ENCODE data around the gene HS1BP3.

The HS1BP3 gene

DNA sequence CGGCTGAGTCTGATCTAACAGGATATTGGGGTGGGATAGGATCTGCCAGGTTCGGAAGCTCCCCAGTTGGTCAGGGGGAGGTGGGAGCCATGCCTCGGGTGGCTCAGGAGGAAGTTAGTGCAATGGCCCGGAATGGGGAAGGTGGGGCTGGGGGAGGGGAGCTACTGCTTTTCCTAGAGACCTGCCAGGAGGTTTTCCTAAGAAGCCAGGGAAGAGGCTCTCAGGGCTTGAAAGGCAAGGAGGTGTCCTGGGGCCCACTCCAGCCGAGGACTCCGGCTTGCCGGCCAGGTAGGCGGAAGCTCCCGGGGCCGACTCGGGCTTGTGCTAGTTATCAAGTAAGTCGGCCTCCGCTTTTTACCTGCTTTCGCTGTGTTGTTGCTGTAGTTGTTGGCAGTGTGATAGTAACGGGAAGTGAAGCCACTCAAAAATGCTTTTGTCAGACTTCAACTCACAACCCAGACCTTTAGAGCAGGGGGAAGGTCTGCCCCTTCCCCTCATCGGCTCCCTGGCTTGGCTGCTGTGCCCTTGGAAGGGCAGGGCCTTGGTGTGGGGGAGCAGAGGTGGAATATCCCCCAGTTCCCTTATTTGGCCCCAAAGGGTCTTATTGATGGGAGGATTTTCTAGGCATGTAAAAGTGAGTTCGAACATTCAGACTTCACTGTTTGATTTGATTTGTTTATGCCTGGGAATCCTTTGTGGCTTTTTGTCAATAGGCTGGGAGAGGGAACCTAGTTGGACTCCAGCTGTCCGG lies 21.5 kb upstream of the HS1BP3 start:
- Histone ChIP-seq H3K4me3 (ENCODE audit: low read length) (no peak overlapping the region), H3K4me1 (ENCODE audit: control insufficient read depth, insufficient read depth, low read length) (peaks cover 19% of the 10 kb centered on the region), H3K27me3 (ENCODE audit: control insufficient read depth, insufficient read depth, low read length) (peaks cover 77% of the 10 kb centered on the region)

DNA sequence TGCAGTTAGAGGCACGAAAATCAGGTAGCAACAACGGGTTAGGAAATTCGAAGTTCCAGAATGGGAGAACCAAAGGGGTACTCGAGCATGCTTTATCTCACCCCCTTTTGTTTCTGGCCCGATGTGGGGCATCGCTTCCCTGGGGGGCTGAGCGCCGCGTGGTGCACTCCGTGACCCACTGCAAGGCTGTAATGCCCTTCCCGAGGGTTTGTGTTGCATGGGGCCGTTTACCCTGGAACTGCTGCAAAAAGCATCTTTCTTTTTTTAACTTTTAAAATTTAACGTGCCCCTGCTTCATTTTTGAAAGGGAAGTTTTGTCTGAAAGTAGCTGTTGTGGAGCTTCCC lies 20.8 kb upstream of the HS1BP3 start:
- Histone ChIP-seq H3K27me3 (ENCODE audit: control insufficient read depth, insufficient read depth, low read length) (peaks cover 79% of the 10 kb centered on the region), H3K4me3 (ENCODE audit: low read length) (no peak overlapping the region), H3K4me1 (ENCODE audit: control insufficient read depth, insufficient read depth, low read length) (peaks cover 21% of the 10 kb centered on the region), H3K9me3 (ENCODE audit: control insufficient read depth, low read length) (no peaks in the 10 kb centered on the region), H3K9ac (ENCODE audit: low read length) (no peak overlapping the region), H3K36me3 (ENCODE audit: control insufficient read depth, insufficient read depth, low read length) (no peaks in the 10 kb centered on the region)

More for the DNA sequence above, 21.5 kb upstream of the HS1BP3 start:
- H3K9me3 ChIP-seq (ENCODE audit: control insufficient read depth, low read length), result no peaks in the 10 kb centered on the region
- no peak overlapping the region for H3K9ac ChIP-seq (ENCODE audit: low read length)
- H3K36me3 ChIP-seq (ENCODE audit: control insufficient read depth, insufficient read depth, low read length), result no peaks in the 10 kb centered on the region

DNA sequence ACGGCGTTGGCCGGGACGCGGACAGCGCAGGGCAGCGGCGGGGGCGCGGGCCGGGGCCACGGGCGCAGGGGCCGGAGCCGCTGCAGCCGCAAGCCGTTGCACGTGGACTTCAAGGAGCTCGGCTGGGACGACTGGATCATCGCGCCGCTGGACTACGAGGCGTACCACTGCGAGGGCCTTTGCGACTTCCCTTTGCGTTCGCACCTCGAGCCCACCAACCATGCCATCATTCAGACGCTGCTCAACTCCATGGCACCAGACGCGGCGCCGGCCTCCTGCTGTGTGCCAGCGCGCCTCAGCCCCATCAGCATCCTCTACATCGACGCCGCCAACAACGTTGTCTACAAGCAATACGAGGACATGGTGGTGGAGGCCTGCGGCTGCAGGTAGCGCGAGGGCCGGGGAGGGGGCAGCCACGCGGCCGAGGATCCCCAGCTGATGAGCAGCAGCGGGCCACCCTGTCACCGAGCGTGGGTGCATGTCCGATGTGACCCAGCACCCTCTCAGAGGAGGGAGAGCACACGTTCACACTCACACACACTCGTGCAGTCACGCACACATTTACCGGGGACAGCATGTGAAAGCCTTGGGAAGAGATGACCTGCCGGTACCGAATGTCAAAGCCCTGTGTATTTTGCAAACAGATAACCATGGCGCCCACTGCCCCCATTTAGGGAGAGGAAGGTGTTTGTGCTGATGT lies 20.3 kb upstream of the HS1BP3 start:
- Histone ChIP-seq H3K4me3 (ENCODE audit: low read length) (no peak overlapping the region), H3K36me3 (ENCODE audit: control insufficient read depth, insufficient read depth, low read length) (no peaks in the 10 kb centered on the region), H3K4me1 (ENCODE audit: control insufficient read depth, insufficient read depth, low read length) (peaks cover 22% of the 10 kb centered on the region), H3K27me3 (ENCODE audit: control insufficient read depth, insufficient read depth, low read length) (peaks cover 84% of the 10 kb centered on the region), H3K9ac (ENCODE audit: low read length) (no peak overlapping the region), H3K9me3 (ENCODE audit: control insufficient read depth, low read length) (no peaks in the 10 kb centered on the region)

DNA sequence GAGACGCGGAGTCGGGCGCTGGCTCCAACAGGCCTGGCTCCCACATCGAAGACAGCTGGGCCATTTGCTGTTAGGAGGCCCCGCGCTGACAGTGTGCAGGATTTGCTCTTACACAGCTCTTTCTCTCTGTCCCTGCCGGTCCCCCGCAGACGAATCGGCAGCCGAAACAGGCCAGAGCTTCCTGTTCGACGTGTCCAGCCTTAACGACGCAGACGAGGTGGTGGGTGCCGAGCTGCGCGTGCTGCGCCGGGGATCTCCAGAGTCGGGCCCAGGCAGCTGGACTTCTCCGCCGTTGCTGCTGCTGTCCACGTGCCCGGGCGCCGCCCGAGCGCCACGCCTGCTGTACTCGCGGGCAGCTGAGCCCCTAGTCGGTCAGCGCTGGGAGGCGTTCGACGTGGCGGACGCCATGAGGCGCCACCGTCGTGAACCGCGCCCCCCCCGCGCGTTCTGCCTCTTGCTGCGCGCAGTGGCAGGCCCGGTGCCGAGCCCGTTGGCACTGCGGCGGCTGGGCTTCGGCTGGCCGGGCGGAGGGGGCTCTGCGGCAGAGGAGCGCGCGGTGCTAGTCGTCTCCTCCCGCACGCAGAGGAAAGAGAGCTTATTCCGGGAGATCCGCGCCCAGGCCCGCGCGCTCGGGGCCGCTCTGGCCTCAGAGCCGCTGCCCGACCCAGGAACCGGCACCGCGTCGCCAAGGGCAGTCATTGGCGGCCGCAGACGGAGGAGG lies 19.6 kb upstream of the HS1BP3 start:
- no peaks in the 10 kb centered on the region for H3K9me3 ChIP-seq (ENCODE audit: control insufficient read depth, low read length)
- H3K4me1 ChIP-seq (ENCODE audit: control insufficient read depth, insufficient read depth, low read length), result peaks cover 20% of the 10 kb centered on the region
- no peak overlapping the region for H3K9ac ChIP-seq (ENCODE audit: low read length)
- H3K4me3 ChIP-seq (ENCODE audit: low read length), result no peak overlapping the region
- H3K27me3 ChIP-seq (ENCODE audit: control insufficient read depth, insufficient read depth, low read length), result peaks cover 91% of the 10 kb centered on the region
- H3K36me3 ChIP-seq (ENCODE audit: control insufficient read depth, insufficient read depth, low read length), result no peaks in the 10 kb centered on the region

DNA sequence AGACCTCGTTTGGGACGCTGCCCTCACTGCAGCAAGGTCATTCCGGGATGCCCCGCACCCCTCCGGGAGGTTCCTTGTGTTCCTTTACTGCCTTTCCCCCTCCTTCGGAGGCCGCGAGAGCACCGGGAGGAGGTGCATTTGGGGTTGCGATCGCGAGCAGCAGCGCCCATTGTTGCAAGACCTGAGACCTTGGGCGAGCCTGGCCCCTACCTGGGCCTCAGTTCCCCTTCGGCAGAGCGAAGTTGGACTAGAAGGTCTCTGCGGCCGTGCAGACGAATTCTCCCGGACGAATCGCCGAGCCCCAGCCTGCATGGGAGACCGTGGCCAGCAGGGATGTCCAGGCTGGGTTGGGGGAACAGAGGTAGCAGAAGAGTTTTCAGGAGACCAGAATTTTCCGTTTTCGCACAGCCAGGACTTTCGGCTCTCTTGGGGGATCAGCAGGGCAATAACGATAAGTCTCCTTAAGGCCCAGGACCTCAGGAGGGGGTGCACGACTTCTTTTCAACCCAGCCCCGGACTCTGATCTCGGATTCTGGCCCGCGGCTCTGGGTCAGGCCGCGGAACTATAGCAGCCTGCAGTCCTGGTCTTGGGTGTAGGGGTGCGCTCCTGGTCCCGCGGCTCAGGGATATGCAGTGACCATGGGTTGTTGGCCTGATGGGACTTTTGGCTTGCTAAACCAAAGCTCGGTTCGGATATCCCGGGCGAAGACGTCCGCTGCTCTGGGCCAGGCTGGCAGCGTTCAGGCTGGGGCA lies 18.8 kb upstream of the HS1BP3 start:
- H3K36me3 ChIP-seq (ENCODE audit: control insufficient read depth, insufficient read depth, low read length), result no peaks in the 10 kb centered on the region
- H3K4me1 ChIP-seq (ENCODE audit: control insufficient read depth, insufficient read depth, low read length), result peaks cover 21% of the 10 kb centered on the region
- peaks cover 94% of the 10 kb centered on the region for H3K27me3 ChIP-seq (ENCODE audit: control insufficient read depth, insufficient read depth, low read length)
- H3K9ac ChIP-seq (ENCODE audit: low read length), result no peak overlapping the region
- no peak overlapping the region for H3K4me3 ChIP-seq (ENCODE audit: low read length)
- no peaks in the 10 kb centered on the region for H3K9me3 ChIP-seq (ENCODE audit: control insufficient read depth, low read length)

DNA sequence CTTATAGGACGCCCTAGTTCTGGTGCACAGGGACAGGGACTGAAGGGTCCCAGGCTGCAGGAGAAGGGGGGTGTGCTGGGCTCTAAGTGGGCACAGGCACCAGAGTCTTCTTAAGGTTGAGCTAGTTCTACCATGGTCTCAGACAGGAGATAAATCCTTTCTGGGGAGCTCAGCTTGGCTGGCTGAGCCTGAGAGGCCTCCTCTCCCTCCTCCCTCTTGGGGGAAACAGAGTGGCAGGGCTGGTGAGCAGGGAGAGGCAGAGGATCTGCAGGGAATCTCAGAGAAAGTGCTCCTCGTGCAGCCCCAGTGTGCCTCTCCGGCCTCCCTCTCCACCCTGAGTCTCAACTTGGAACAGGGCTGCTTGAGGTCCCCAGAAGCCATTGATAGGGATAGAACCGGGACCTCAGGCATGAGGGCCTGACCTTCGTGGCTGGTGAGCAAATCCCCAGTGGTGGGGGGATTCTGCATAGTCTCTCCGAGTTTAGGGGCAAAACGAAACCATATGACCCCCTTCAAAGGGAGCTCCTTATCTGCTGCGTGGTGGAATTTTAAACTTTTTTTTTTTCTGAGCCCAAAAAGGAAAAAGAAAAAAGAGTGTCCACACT lies 18.1 kb upstream of the HS1BP3 start:
- H3K4me1 ChIP-seq (ENCODE audit: control insufficient read depth, insufficient read depth, low read length), result peaks cover 21% of the 10 kb centered on the region
- H3K4me3 ChIP-seq (ENCODE audit: low read length), result no peak overlapping the region
- peaks cover 94% of the 10 kb centered on the region for H3K27me3 ChIP-seq (ENCODE audit: control insufficient read depth, insufficient read depth, low read length)
- H3K9me3 ChIP-seq (ENCODE audit: control insufficient read depth, low read length), result no peaks in the 10 kb centered on the region
- no peaks in the 10 kb centered on the region for H3K36me3 ChIP-seq (ENCODE audit: control insufficient read depth, insufficient read depth, low read length)
- no peak overlapping the region for H3K9ac ChIP-seq (ENCODE audit: low read length)

DNA sequence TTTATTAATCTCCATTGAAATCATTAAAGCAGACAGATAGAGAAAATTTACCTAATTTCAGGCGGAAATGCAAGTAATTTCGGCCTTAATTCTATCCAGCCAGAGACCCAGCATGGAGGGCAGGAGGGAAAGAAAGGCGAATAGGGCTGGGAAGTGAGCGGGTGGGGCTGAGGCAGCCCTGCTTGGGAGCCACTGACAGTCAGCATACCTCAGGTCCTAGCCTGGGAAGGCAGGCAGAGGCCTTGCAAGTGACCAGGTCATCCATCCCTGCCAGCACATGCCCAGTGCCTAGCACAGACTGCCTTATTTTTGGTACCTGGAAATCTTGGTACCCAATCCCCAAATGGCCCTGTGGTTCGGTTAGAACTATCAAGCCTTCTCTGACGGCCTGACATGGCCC lies 17.6 kb upstream of the HS1BP3 start:
- Histone ChIP-seq H3K9ac (ENCODE audit: low read length) (no peak overlapping the region), H3K4me3 (ENCODE audit: low read length) (no peak overlapping the region), H3K9me3 (ENCODE audit: control insufficient read depth, low read length) (no peaks in the 10 kb centered on the region), H3K27me3 (ENCODE audit: control insufficient read depth, insufficient read depth, low read length) (peaks cover 94% of the 10 kb centered on the region), H3K4me1 (ENCODE audit: control insufficient read depth, insufficient read depth, low read length) (peaks cover 21% of the 10 kb centered on the region), H3K36me3 (ENCODE audit: control insufficient read depth, insufficient read depth, low read length) (no peaks in the 10 kb centered on the region)

DNA sequence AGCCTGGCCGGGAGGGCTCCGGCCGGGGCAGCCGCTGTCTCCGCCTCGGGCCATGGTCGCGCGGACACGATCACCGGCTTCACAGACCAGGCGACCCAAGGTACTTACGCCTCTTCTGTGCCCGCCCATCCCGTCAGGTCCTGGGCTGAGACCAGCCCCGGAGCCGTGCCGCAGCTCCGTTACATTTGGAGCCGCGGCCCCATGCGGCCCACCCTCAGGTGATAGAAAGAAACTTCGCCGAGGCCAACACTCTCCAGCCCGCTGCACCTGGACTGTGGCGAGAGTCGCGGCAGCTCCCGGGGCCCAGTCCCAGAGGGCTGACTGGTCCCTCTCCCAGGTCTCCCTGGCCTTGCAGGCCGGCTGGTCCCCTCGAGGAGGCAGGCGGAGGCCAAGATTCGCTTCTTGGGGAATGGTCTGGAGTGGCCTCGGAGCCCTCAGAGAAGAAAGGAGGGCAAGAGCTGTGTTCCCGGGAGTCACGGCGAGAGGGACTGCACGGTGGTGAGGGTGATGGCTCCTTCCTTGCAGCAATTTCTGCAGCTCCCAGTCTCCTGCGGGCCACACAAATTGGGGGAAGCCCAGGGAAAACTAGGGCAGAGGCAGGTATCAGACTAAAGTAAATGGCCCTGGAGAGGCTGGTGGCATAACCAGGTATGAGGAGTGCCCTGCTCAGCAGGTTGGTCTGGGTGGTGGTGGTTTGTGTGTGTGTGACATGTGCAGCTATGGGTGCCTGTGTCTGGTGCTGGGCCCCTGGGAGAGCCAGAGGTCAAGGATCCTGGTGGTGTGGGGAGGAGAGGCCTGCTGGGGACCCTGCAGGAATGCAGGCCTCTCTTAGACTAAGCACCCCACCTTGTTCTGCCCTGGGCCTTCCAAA lies 16.9 kb upstream of the HS1BP3 start:
- H3K27me3 ChIP-seq (ENCODE audit: control insufficient read depth, insufficient read depth, low read length), result peaks cover 94% of the 10 kb centered on the region
- no peaks in the 10 kb centered on the region for H3K9me3 ChIP-seq (ENCODE audit: control insufficient read depth, low read length)
- H3K4me3 ChIP-seq (ENCODE audit: low read length), result no peak overlapping the region
- no peaks in the 10 kb centered on the region for H3K36me3 ChIP-seq (ENCODE audit: control insufficient read depth, insufficient read depth, low read length)
- H3K9ac ChIP-seq (ENCODE audit: low read length), result no peak overlapping the region
- H3K4me1 ChIP-seq (ENCODE audit: control insufficient read depth, insufficient read depth, low read length), result peaks cover 21% of the 10 kb centered on the region

DNA sequence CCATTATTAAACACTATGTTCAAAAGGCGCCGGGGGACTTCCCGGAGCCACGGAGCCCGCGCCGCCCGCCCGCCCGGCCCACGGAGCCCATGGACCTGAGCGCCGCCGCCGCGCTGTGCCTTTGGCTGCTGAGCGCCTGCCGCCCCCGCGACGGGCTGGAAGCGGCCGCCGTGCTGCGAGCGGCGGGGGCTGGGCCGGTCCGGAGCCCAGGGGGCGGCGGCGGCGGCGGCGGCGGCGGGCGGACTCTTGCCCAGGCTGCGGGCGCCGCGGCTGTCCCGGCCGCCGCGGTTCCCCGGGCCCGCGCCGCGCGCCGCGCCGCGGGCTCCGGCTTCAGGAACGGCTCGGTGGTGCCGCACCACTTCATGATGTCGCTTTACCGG lies 16.2 kb upstream of the HS1BP3 start:
- peaks cover 21% of the 10 kb centered on the region for H3K4me1 ChIP-seq (ENCODE audit: control insufficient read depth, insufficient read depth, low read length)
- no peak overlapping the region for H3K4me3 ChIP-seq (ENCODE audit: low read length)

DNA sequence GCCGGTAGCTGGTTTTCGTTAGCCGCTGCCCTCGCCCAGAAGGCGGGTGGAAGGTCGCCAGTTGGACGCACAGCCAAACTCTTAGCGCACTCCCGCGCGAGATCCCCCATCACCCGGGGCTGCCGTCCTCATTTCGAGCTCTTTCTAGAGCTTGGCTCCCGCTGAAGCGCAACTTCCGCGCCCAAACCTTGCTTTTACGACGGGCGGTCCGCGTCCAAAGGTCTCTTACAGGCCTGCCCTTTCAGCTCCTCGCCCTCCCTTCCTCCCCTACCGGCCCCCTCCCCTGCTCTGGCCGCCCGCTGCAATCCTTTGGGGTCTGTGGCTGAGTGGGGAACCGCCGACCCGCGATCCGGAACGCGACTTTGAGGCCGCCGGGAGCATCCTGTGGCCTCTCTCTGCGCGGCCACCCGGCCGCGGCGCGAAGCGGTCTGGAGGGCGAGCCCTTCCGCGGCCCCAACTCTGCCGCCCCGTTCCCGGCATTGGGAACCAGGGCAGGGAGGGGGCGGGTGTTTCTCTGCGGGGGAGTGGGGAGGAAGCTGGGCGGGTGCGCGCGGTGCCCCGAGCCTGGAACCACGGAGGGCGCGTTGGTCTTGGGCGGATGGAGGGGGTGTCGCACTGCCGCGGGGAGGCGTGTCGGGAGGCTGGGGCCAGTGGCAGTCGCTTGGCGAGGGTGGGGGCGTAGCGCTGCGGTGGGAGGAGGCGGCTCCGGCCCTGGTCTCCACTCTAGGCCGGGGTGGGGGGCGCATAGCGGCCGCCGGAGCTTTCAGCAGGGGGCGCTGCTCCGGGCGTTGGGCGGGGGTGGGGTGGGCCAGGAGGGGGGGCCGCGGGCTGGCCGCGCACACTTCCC lies 15.6 kb upstream of the HS1BP3 start, which contains the start of gene GDF7:
Gene GDF7 (plus strand): TSS at position 841 of the 847 bp plus-strand sequence. CDS start 96 bp downstream, outside the sequence.
- Histone ChIP-seq H3K27me3 (ENCODE audit: control insufficient read depth, insufficient read depth, low read length) (peaks cover 94% of the 10 kb centered on the region), H3K4me1 (ENCODE audit: control insufficient read depth, insufficient read depth, low read length) (peaks cover 21% of the 10 kb centered on the region)

More for the DNA sequence above, 16.2 kb upstream of the HS1BP3 start:
- Histone ChIP-seq H3K9me3 (ENCODE audit: control insufficient read depth, low read length) (no peaks in the 10 kb centered on the region), H3K36me3 (ENCODE audit: control insufficient read depth, insufficient read depth, low read length) (no peaks in the 10 kb centered on the region), H3K9ac (ENCODE audit: low read length) (no peak overlapping the region), H3K27me3 (ENCODE audit: control insufficient read depth, insufficient read depth, low read length) (peaks cover 94% of the 10 kb centered on the region)

More for the DNA sequence above, 15.6 kb upstream of the HS1BP3 start, which contains the start of gene GDF7:
- Histone ChIP-seq H3K36me3 (ENCODE audit: control insufficient read depth, insufficient read depth, low read length) (no peaks in the 10 kb centered on the region), H3K9ac (ENCODE audit: low read length) (no peak within 1 kb of the TSS), H3K9me3 (ENCODE audit: control insufficient read depth, low read length) (no peaks in the 10 kb centered on the region), H3K4me3 (ENCODE audit: low read length) (no peak within 1 kb of the TSS)
